ENCODE measurements around the gene MALT1. TPM values are rescaled to one million over a fixed set of nuclear protein-coding genes. Genes with fewer than 3 reads are reported as not detected.

The MALT1 gene
- total RNA-seq, 2 donors from 2014 or later: 87.8 to 108 TPM

DNA sequence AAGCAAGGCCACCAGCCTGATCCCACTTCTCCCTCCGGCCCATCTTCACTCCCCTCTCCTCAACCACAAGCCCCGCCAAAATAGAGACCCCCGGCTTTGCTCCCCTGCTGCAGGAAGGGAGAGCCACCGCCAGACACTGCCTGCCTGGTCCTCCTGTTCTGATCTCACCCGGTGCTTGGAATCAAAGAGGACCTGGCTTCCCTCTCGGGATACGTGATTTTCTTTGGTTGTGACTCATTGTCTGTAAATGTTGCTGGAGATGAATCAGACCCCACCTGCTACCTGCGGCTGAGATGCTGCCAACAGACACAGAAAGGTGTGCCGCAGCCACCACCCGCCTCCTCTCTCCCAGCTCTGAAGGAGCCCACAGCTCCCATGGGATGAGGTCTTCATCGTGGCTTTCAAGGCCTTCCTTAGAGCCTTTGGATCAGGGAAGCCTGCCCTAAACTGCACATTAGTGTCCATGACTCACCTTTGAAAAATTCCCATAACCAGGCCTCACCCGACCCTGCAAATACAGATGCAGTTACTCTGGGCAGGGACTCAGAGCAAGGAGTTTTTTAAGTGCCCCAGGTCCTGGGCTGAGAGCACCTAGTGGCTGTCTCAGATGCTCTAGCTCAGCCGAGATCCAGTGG lies 114.0 kb downstream of the MALT1 start:
- Mint-ChIP-seq H3K4me1 (peaks cover 10% of the 10 kb centered on the region), H3K4me3 (no peak overlapping the region), H3K36me3 (ENCODE audit: low read depth) (peaks cover 2% of the 10 kb centered on the region), H3K27me3 (peaks cover 36% of the 10 kb centered on the region), H3K27ac (peak overlapping the region; percentile 54)
- ATAC-seq (no peak), DNase-seq (no peak)
- H3K9me3 ChIP-seq (ENCODE audit: control insufficient read depth, low read length, poor library complexity, severe bottlenecking): no peaks in the 10 kb centered on the region

DNA sequence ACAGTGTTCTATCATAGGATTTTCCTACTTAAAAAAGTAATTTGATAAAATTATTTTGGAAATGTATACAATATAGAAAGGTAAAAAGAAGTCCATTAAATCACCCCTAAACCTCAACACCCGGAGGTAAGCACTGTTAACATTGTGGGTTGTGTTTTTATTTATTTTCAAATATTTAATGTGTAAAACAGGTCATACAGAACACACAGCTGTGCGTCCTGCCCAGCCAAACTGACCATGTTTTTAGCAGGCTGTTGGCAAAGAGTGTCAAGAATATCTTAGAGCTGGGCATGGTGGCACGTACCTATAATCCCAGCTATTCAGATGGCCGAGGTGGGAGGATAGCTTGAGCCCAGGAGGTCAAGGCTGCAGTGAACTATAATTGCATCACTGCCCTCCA lies 114.6 kb downstream of the MALT1 start:
- ATAC-seq (no peak), DNase-seq (no peak)
- Mint-ChIP-seq H3K36me3 (ENCODE audit: low read depth) (peaks cover 2% of the 10 kb centered on the region), H3K4me3 (no peak overlapping the region), H3K27me3 (peaks cover 36% of the 10 kb centered on the region), H3K27ac (no peak overlapping the region), H3K4me1 (peaks cover 10% of the 10 kb centered on the region)
- no peaks in the 10 kb centered on the region for H3K9me3 ChIP-seq (ENCODE audit: control insufficient read depth, low read length, poor library complexity, severe bottlenecking)

DNA sequence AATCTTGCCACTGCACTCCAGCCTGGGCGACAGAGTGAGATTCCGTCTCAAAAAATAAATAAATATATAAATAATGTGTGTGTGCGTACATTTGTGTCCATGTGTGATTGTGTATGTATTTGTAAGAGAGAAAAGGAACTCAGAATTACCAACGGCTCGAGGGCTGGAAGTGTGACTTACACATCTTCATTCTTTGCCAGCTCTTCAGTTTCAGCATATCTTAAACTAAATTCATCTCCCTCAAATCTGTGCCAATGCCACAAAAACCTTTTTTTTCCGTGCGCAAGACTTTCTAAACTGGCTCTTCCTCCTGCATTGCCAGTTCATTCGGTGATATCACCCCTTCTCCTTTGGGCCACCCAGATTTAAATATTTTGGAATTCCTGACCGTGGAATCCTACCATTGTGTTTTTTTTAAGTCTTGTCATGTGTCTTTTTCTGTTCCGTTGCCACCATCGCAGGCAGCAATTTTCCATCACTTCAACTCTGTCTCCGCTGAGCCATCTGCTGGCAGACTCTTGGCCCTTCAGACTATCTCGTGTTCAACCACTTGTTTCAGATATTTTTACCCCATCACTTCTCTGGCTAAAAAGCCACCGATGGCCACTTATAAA lies 116.4 kb downstream of the MALT1 start:
- no peak for ATAC-seq
- Mint-ChIP-seq H3K36me3 (ENCODE audit: low read depth) (peaks cover 2% of the 10 kb centered on the region), H3K4me1 (peaks cover 6% of the 10 kb centered on the region), H3K27me3 (peaks cover 26% of the 10 kb centered on the region), H3K4me3 (no peak overlapping the region), H3K27ac (no peak overlapping the region)
- DNase-seq: no peak
- no peaks in the 10 kb centered on the region for H3K9me3 ChIP-seq (ENCODE audit: control insufficient read depth, low read length, poor library complexity, severe bottlenecking)

DNA sequence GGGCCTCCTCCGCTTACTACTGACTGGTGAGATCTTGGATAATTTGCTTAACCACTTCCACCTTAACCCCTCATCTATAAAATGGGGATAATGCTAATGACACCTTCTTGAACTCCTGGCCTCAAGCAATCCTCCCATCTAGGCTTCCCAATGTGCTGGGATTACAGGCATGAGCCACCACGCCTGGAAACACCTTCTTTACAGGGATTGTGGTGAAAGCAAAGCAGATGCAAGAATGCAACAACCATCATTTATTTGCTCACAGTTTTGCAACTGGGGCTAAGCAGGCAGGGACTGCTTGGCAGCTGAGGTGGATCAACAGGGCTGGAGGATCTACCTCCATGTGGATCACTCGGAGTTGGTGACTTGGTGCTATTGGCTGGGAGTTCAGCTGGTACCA lies 117.2 kb downstream of the MALT1 start:
- peaks cover 6% of the 10 kb centered on the region for H3K4me1 Mint-ChIP-seq
- no peak overlapping the region for H3K4me3 Mint-ChIP-seq
- no peaks in the 10 kb centered on the region for H3K9me3 ChIP-seq (ENCODE audit: control insufficient read depth, low read length, poor library complexity, severe bottlenecking)
- peaks cover 31% of the 10 kb centered on the region for H3K27me3 Mint-ChIP-seq
- no peak overlapping the region for H3K27ac Mint-ChIP-seq
- no peak for ATAC-seq
- no peak for DNase-seq
- H3K36me3 Mint-ChIP-seq (ENCODE audit: low read depth): peaks cover 2% of the 10 kb centered on the region

DNA sequence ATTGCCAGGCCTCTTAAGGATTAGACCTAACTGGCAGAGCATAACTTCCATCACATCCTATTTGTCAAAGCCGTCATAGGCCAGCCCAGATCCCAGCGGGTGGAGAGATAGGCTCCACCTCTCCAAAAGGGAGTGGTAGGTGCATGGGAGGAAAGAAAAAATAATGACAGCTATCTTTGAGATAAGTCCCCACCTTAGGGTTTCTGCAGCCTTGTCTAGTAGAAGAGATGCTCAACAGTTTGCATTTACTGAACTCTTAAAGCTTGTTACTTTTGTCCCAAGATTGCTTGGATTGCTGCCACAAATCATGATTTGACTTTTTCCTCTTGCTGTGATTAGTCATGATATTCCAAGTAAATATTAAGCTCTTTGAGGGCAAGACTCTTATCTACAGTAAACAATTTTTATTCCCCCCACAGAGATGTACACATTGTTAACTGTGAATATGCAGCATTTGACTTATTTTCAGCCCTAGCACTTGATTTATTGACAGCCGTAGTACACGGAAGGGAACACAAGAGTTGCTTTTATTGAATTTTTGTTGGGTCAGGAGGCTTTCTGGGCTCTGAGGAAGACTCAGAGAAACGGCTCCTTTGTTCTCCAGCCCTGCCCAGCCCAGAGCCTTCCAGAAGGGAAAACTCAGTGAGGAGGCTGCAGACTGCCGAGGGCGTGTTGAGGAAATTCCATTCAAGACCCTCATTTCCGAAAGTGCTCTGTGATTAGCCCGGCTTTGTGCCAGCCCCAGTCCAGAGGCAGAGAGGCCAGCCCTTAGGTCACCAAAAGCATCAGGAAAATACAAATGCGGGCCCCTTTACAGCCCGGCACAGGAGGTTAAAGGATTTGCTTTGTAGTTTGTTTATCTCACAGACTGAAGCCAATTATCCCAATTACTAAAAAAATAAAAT lies 118.0 kb downstream of the MALT1 start:
- peaks cover 5% of the 10 kb centered on the region for H3K4me1 Mint-ChIP-seq
- H3K4me3 Mint-ChIP-seq: no peak overlapping the region
- ATAC-seq: no peak
- no peaks in the 10 kb centered on the region for H3K9me3 ChIP-seq (ENCODE audit: control insufficient read depth, low read length, poor library complexity, severe bottlenecking)
- DNase-seq: no peak
- H3K27ac Mint-ChIP-seq: no peak overlapping the region
- H3K27me3 Mint-ChIP-seq: peaks cover 30% of the 10 kb centered on the region
- H3K36me3 Mint-ChIP-seq (ENCODE audit: low read depth): peaks cover under 1% of the 10 kb centered on the region

DNA sequence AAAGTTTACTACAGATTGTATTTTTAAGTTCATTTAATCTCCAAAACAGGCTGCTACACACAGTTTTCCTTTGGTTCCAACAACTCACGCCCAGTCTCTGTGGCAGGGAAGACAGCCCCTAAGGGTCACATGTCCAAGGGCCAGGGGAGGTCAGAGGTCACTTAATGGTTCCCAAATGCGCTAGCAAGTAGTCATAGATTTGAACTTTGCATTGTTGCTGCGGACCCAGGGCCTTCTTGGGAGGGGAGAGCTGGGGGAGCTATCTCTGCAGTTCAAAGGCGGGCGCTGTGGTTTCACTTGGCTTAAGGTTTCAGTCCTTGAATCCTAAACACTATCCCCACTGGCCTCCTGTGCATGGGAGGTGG lies 118.6 kb downstream of the MALT1 start:
- Mint-ChIP-seq H3K4me3 (no peak overlapping the region), H3K27ac (no peak overlapping the region), H3K27me3 (peaks cover 24% of the 10 kb centered on the region), H3K36me3 (ENCODE audit: low read depth) (no peaks in the 10 kb centered on the region), H3K4me1 (peaks cover 4% of the 10 kb centered on the region)
- no peaks in the 10 kb centered on the region for H3K9me3 ChIP-seq (ENCODE audit: control insufficient read depth, low read length, poor library complexity, severe bottlenecking)
- no peak for ATAC-seq
- DNase-seq: no peak

DNA sequence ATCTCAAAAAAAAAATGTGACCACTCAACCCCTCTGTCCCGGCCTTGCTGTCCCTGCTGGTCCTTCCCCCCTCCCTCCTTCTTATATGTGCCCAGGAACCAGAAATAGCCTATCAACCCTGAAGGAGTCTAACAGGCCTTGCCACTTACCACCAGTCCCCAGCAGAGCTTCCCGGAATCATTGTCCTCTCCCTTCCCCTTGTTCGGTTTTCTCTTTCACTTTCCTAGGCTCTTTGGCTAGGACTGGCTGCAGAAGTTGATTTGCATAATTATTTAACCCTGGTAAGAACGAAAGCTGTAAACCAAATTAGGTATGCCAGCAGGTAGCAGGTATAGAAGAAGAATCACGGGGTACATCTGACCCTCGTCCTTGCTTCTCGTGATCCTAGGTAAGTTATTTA lies 120.8 kb downstream of the MALT1 start:
- Mint-ChIP-seq H3K36me3 (ENCODE audit: low read depth) (no peaks in the 10 kb centered on the region), H3K4me1 (no peaks in the 10 kb centered on the region), H3K4me3 (no peak overlapping the region), H3K27me3 (peaks cover 17% of the 10 kb centered on the region), H3K27ac (no peak overlapping the region)
- DNase-seq: no peak
- H3K9me3 ChIP-seq (ENCODE audit: control insufficient read depth, low read length, poor library complexity, severe bottlenecking): no peaks in the 10 kb centered on the region
- no peak for ATAC-seq

DNA sequence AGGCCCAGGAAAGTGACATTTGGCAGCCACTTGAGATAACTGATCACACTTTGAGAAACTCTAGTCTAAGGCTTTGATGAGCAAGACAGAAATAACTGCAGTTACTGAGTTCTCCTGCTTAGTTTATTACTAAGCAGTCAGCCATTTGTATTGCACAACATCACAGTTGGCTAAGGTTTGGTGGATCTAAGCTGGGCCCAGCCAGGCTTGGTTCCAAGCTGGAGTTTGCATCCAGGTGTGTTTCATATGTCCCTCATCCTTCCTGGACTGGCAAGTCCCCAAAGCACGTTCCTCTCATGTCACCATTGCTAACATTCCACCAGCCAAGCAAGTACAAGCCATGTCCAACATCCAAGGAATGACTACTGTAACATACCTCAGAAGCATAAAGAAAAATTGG lies 122.1 kb downstream of the MALT1 start:
- no peak overlapping the region for H3K4me3 Mint-ChIP-seq
- H3K27ac Mint-ChIP-seq: no peak overlapping the region
- H3K27me3 Mint-ChIP-seq: peaks cover 9% of the 10 kb centered on the region
- no peaks in the 10 kb centered on the region for H3K36me3 Mint-ChIP-seq (ENCODE audit: low read depth)
- H3K9me3 ChIP-seq (ENCODE audit: control insufficient read depth, low read length, poor library complexity, severe bottlenecking): no peaks in the 10 kb centered on the region
- no peaks in the 10 kb centered on the region for H3K4me1 Mint-ChIP-seq
- ATAC-seq (no peak), DNase-seq (no peak)

DNA sequence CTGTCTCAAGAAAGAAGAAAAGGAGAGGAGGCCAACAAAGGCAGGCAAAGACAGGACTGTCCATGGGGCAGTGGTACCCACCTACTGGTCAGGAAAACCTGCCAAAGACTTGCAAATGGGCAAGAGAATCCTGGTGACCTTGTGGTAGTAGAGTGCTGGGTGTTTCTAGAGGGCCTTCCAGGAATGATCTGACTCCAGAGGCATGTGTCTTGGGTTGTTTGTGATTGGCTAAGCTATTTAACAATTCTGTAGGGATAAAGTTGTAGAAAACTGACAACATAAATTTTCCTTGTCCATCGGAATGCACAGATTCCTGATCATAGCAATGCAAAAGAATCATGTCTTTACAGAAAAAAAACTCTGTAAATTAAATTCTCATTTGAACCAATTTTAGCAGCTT lies 125.0 kb downstream of the MALT1 start:
- H3K9me3 ChIP-seq (ENCODE audit: control insufficient read depth, low read length, poor library complexity, severe bottlenecking): no peaks in the 10 kb centered on the region
- H3K4me3 Mint-ChIP-seq: no peak overlapping the region
- DNase-seq (no peak), ATAC-seq (no peak)
- H3K27ac Mint-ChIP-seq: no peak overlapping the region
- no peaks in the 10 kb centered on the region for H3K36me3 Mint-ChIP-seq (ENCODE audit: low read depth)
- H3K27me3 Mint-ChIP-seq: peaks cover 6% of the 10 kb centered on the region
- H3K4me1 Mint-ChIP-seq: peaks cover 2% of the 10 kb centered on the region

DNA sequence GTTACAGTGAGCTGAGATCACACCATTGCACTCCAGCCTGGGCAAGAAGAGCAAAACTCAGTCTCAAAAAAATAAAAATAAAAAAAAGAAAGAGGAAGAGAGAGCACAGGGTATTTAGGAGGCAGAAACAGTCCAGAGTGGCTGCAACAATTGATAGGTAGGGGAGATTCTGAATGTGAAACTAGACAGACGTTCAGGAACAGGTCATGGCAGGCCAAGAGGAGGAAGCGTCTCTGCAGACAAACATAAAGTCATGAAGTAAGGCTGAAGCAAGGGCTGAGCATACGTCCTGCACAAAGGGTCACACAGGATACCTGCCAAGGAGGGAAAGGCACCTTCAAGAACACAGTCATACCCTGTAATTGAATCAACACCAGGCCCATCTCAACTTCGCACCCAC lies 129.3 kb downstream of the MALT1 start:
- DNase-seq: no peak
- H3K4me1 Mint-ChIP-seq: peaks cover 4% of the 10 kb centered on the region
- H3K9me3 ChIP-seq (ENCODE audit: control insufficient read depth, low read length, poor library complexity, severe bottlenecking): no peaks in the 10 kb centered on the region
- H3K27ac Mint-ChIP-seq: no peak overlapping the region
- ATAC-seq: no peak
- H3K4me3 Mint-ChIP-seq: no peak overlapping the region
- no peaks in the 10 kb centered on the region for H3K36me3 Mint-ChIP-seq (ENCODE audit: low read depth)
- peaks cover 20% of the 10 kb centered on the region for H3K27me3 Mint-ChIP-seq

DNA sequence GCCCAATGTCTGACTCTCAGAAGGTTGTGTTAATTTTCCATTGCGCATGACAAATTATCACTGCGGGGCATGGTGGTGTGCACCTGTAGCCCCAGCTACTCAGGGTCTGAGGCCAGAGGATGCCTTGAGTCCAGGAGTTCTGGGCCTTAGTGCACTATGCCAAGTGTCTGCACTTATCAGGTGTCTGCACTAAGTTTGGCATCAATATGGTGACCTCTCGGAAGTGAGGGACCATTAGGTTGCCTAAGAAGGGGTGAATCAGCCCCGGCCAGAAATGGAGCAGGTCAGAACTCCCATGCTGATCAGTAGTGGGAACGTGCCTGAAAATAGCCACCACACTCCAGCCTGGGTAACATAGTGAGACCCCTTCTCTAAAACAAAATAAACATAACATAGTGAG lies 131.7 kb downstream of the MALT1 start:
- no peak overlapping the region for H3K27ac Mint-ChIP-seq
- H3K4me1 Mint-ChIP-seq: peaks cover 4% of the 10 kb centered on the region
- no peaks in the 10 kb centered on the region for H3K36me3 Mint-ChIP-seq (ENCODE audit: low read depth)
- no peaks in the 10 kb centered on the region for H3K9me3 ChIP-seq (ENCODE audit: control insufficient read depth, low read length, poor library complexity, severe bottlenecking)
- peaks cover 20% of the 10 kb centered on the region for H3K27me3 Mint-ChIP-seq
- DNase-seq: no peak
- ATAC-seq: no peak
- no peak overlapping the region for H3K4me3 Mint-ChIP-seq

DNA sequence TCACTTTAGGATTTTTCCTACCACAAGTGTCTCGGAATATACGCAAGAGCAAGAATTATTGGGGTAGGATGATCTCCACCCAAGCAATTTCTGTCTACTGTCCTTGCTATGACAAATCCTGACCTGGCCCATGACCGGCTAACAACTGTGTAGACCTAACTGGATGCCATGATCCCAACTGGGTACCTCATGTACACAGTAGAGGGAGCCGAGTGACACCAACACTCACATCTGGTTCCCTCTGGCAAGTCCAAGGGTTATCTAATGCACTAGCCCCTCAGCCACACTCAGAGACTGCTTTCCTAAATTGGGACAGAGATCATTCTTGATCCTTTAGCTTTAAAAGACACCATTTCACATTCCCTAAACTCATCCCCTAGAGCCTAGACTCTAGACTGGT lies 132.7 kb downstream of the MALT1 start:
- H3K9me3 ChIP-seq (ENCODE audit: control insufficient read depth, low read length, poor library complexity, severe bottlenecking): no peaks in the 10 kb centered on the region
- ATAC-seq (no peak), DNase-seq (no peak)
- Mint-ChIP-seq H3K27ac (no peak overlapping the region), H3K4me3 (no peak overlapping the region), H3K4me1 (peaks cover 4% of the 10 kb centered on the region), H3K36me3 (ENCODE audit: low read depth) (no peaks in the 10 kb centered on the region), H3K27me3 (peaks cover 30% of the 10 kb centered on the region)
